ENCODE results near the gene AMPH. TPM values are rescaled to one million over a fixed set of nuclear protein-coding genes. Genes with fewer than 3 reads are reported as not detected.

The AMPH gene
- 10 to 100 TPM in 3 of 12 donors, 1 to 10 TPM in 8, not detected in 1; 6.4 to 12.6 (median 9.5) TPM for polyA plus RNA-seq (ENCODE audit: insufficient read length in 12 of 12)
- long read RNA-seq, donor 1, partial matches to known transcripts, result 0 of 1 reads
- long read RNA-seq, donor 1, other reads (novel, unspliced or antisense), result 0 of 1 reads
- long read RNA-seq, donor 2, result 0 reads
- long read RNA-seq, donor 3, result 0 reads
- long read RNA-seq, donor 4, result 0 reads
- long read RNA-seq, donor 5, partial matches to known transcripts, result 0 of 1 reads
- long read RNA-seq, donor 5, other reads (novel, unspliced or antisense), result 0 of 1 reads
- long read RNA-seq, donor 6, result 0 reads
- long read RNA-seq, donor 7, result 0 reads
- long read RNA-seq, donor 8, result 0 reads
- long read RNA-seq, donor 9, result 0 reads
- long read RNA-seq, donor 10, partial matches to known transcripts, result 0 of 2 reads
- long read RNA-seq, donor 10, other reads (novel, unspliced or antisense), result 0 of 2 reads
- long read RNA-seq, donor 11, partial matches to known transcripts, result 0 of 1 reads
- long read RNA-seq, donor 11, other reads (novel, unspliced or antisense), result 0 of 1 reads

GRCh38 chr7:38630720-38631673 is at the start of gene AMPH:
TSS of gene AMPH (minus strand) at chr7:38631373. CDS start at chr7:38631351, 22 bp downstream.
- DNase-seq, result peak; percentile 76

- DNase-seq, result no peak
Measured at GRCh38 chr7:38679419-38679818, 48.2 kb upstream of the AMPH start.

- DNase-seq, result no peak
Measured at GRCh38 chr7:38678698-38679054, 47.5 kb upstream of the AMPH start.

DNA sequence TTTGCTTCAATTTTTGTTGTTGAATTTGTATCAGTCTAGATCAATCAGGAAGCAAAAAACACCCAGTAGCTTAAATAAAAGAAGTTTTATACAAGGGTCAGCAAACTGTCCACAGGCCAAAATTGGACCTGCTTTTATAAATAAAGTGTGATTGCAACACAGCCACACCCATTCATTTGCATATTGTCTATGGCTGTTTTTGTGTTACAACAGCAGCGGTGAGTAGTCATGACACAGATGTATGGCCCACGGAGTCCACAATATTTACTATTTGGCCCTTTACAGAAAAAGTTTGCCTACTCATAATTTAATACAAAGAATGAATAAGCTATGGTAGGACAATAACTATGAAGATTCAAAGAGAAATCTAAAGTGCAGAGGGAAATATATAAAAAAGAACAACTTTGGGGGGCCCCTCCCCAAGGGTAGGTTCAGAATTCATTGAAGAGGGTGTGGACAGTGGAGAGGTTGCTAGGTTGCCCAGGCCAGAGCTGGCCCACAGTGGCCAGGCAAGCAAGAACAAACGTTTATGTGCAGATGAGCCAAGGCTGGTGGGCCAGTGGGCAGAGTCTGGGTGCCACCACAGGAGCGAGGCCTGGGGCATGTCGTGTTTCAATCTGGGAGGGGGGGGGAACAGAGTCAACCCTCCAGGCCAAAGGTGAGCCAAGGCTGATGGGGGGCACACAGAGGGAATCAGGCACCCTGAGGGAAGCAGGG is 47.0 kb upstream of the AMPH start:
- DNase-seq, result no peak

- peak; percentile 19 for DNase-seq
Measured at GRCh38 chr7:38675494-38676106, 44.4 kb upstream of the AMPH start.

GRCh38 chr7:38674513-38674912 is 43.3 kb upstream of the AMPH start:
- DNase-seq, result no peak

DNA sequence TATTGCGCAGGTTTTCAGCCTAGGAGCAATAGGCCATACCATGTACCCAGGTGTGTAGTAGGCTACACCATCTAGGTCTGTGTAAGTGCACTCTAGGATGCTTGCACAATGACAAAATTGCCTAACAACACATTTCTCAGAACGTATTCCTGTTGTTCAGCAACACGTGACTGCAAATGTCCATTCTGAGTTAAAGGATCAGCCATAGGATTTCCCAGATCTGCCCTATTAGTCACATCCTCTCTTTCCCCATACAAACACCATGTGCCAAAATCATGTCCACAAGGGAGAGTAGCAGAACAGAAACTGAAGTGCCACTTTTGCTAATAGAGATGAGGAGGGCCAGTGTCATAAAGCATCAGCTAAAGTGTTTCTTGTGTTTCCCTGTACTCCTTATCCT is 42.6 kb upstream of the AMPH start:
- DNase-seq, result no peak

DNA sequence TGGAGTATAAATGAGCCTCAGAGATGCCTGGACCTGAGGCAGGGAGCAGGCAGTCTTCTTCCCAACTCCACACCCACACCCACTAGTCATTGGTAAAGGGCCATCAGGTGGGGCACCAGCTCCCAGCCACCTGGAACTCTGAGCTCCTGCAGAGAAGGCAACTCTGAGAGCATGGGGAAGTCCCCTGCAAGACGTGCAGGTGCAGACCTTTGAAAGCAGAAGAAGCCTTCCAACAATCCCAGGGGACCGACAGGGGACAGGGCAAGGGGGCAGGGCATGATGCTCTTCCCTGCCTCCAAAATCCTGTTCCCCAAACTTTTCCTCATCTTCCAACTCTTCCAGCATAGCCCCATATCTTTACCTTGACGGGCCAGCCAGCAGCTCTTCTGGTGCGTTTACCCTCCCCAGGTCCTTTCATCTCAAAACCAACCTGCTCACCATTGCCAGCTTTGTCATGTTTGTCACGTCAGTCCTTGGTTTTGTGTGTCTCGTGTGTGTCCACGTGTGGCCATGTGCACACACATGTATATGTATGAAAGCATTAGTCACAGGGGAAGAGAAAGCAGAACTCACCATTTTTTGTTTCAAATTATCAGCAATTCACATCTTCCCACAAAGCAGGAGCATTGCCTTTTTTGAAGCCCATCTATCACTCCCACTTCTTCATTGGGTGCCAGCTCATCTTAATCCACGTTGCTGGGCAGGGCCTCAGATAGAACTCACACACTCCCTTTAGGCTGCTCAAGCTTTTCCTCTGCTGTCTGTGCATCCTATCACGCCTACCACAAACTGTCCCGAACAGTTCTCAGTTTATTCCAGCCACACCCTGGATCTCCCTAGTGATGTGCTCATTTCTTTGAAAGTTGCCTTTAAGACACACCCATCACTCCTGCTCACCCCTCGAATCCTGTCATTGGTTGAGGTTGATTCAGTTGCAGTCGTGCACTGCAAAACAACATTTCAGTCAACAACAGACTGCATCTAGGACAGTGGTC is 41.0 kb upstream of the AMPH start:
- no peak for DNase-seq

GRCh38 chr7:38669965-38670520 is 38.9 kb upstream of the AMPH start:
- no peak for DNase-seq

DNA sequence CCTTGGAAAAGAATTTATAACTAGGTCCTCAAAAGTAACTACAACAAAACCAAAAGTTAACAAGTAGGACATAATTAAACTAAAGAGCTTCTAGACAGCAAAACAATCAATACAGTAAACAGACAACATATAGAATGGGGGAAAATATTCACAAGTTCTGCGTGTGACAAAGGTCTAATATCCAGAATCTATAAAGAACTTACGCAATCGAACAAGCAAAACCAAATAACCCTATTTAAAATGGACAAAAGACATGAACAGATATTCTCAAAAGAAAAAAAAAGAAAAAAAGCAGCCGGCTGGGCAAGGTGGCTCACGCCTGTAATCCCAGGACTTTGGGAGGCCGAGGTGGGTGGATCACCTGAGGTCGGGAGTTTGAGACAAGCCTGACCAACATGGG is 33.8 kb upstream of the AMPH start:
- DNase-seq, result no peak

- no peak for DNase-seq
Measured at GRCh38 chr7:38660427-38661099, 29.4 kb upstream of the AMPH start.

GRCh38 chr7:38659931-38660330 is 28.8 kb upstream of the AMPH start:
- no peak for DNase-seq

DNA sequence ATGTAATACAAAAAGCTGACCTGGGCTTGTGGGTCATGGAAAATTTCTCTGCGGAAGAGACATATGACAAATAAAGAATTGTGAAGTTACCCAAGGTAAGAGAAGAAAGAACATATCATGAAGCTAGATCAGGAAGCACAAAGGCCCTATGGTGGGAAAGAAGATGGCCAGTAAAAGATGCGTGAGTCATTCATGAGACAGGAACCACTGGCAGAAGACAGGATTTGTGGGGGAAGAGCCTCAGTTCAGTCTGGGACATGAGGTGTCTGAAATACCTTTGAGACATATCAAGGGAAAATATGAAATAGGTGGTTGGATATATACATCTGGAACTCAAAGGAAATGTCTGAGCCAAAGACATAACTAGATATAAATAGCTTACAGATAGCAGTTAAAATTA is 27.7 kb upstream of the AMPH start:
- no peak for DNase-seq

DNA sequence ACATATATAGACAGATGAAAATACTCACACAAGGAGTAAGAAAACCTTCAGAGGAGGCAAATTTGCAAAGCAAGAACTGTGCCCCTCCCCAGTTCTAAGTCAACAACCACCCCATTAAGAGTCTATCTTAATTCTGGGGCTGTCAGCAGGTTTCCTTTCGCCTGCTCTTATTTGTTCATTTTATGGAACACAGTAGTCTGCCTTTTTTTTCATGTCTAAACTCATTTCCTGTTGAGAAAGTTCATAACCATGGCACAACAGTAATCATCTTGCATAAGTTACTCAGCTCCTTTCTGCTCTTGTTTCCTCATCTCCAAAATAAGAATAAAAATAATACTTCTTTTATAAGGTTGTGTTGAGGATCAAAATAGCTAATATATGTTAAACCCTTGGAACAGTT is 25.8 kb upstream of the AMPH start:
- no peak for DNase-seq

- no peak for DNase-seq
Measured at GRCh38 chr7:38655833-38656774, 24.9 kb upstream of the AMPH start.

DNA sequence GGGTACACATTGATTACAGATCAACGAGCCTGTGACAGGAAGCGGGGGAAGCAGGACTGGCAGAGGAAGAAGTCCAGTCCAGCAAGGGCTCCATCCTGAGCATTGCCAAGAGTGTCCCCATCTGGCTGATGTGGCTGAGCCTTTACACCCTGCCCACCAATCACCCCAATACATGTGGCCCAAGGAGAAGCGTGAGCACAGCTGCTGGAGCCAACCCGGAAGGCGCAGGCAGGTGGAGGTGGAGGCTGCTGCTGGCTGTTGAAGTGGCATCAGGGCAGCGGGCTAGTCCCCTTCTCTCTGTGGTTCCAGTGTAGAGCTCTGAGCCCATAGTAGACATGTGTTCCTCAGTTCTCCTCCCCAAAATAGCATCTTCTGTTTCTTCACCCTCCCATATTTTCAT is 6.8 kb upstream of the AMPH start:
- DNase-seq, result no peak

DNA sequence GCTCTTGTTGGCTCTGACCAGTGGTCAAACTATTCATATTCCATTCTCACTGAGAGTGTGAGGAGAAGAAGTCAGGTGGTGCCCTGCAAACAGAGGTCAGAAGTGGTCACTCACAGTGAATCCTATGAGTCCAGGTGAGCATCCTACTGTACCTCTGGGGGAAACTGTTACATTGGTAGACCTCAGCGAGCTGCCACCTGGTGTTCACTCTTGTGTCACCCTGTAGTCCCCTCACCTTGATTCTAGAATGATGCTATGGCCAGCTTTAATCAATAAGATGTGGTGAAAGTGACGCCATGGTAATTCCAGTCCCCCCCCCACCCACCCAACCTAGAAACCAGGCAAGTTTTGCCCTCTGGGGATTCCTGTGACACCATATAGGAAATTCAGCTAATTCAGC is 1.2 kb upstream of the AMPH start:
- no peak for DNase-seq
